GM18870 (cell line): ENCODE data around the gene SLC2A1.

Experiments
- ATAC-seq: cut with Tn5 transposase; IDR thresholded peaks from one replicate; pipeline ENCODE4 v1.9.1; 2021; ENCODE audit warnings: moderate library complexity; ENCODE audit not compliant: unreplicated experiment

SLC2A1 gene

GRCh38 chr1:42981255-42981805 is 22.7 kb upstream of the SLC2A1 start:
- no peak for ATAC-seq

- no peak for ATAC-seq
These were observed 21.5 kb upstream of the SLC2A1 start for GRCh38 chr1:42979896-42980800.

GRCh38 chr1:42979036-42979430 is 20.4 kb upstream of the SLC2A1 start:
- ATAC-seq: no peak

- ATAC-seq: no peak
These were observed 19.8 kb upstream of the SLC2A1 start for GRCh38 chr1:42978317-42979035.

- ATAC-seq: no peak
These were observed 19.0 kb upstream of the SLC2A1 start for GRCh38 chr1:42977653-42978052.

GRCh38 chr1:42975561-42976225 is 17.0 kb upstream of the SLC2A1 start:
- ATAC-seq: no peak

- ATAC-seq: no peak
These were observed 16.2 kb upstream of the SLC2A1 start for GRCh38 chr1:42974767-42975437.

GRCh38 chr1:42973799-42974198 is 15.1 kb upstream of the SLC2A1 start:
- no peak for ATAC-seq

- ATAC-seq: no peak
These were observed 14.6 kb upstream of the SLC2A1 start for GRCh38 chr1:42973286-42973685.

- ATAC-seq: no peak
These were observed 13.2 kb upstream of the SLC2A1 start for GRCh38 chr1:42971841-42972291.

- no peak for ATAC-seq
These were observed 11.5 kb upstream of the SLC2A1 start for GRCh38 chr1:42970143-42970542.

- ATAC-seq: no peak
These were observed 10.0 kb upstream of the SLC2A1 start for GRCh38 chr1:42968654-42969053.

- no peak for ATAC-seq
These were observed 8.3 kb upstream of the SLC2A1 start for GRCh38 chr1:42966688-42967612.

- no peak for ATAC-seq
These were observed 6.7 kb upstream of the SLC2A1 start for GRCh38 chr1:42965378-42965777.

- ATAC-seq: no peak
These were observed 5.6 kb upstream of the SLC2A1 start for GRCh38 chr1:42964044-42964812.

- ATAC-seq: no peak
These were observed 4.8 kb upstream of the SLC2A1 start for GRCh38 chr1:42963378-42964043.

- ATAC-seq: no peak
These were observed 4.1 kb upstream of the SLC2A1 start for GRCh38 chr1:42962641-42963377.
